ENCODE data around the gene PSIP1. TPM values are rescaled to one million over a fixed set of nuclear protein-coding genes. Genes with fewer than 3 reads are reported as not detected.
"Not testable (repeated sequence)": the region's sequence is repeated elsewhere in the genome, so short reads cannot be mapped to it uniquely, and the experiment has no call there.

Gene PSIP1
- total RNA-seq, 2 experiments from 2014 or later: 146 to 151 TPM

DNA sequence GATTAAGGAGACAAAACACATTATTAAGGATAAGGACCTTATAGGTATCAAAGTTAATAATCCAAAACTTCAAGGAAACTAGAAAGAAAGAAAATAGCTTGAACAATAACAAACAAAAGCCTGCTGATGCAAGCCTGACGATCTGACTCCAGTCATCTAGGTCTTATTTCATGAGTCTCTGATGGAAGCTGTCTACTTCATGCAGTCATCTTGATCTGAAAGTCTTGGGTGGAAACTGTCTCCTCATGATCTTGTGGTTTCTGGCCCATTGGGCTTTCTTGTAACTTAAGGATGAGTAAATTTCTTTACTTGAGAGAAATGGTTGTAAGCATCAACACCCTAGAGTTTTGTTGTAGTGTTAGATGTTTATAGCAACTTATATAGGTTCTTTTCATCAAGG lies 20.6 kb upstream of the PSIP1 start:
- CTCF ChIA-PET (ENCODE audit: unreplicated experiment): no interaction called here
- no TSS peak for BruUV-seq (replicated peaks)

DNA sequence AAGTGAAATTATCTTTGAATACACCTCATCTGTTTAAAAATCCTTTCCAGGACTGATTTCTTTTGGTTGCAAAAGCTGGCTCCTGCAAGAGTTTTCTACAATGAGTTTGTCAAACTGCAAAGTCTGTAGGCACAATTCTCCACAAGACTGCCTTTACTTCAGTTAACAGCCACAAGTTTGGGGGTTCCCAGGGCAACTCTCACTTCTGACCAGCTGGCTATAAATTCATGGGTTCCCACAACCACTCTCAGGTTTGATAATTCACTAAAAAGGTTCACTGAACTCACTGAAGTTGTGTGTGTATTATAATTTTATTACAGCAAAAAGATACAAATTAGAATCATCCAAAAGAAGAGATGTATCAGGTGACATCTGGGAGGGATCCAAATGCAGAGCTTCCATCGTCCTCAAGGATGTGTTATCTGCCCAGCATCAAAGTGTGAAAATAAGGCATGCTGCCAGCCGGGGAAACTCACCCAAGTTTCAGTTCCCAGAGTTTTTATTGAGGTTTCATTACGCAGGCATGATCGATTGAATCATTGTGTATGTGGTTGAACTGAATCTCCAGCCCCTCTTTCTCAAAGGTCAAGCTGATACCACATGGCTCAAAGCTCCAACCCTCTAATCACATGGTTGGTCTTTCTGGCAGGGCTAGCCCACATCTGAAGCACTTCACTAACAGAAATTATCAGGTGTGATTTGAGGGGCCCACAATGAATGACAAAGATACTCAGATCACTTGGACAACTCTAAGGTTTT lies 19.0 kb upstream of the PSIP1 start:
- no peak overlapping the region for H2AFZ ChIP-seq (ENCODE audit: low read length)
- H3K4me3 ChIP-seq (ENCODE audit: low read depth, low read length, poor library complexity, severe bottlenecking): no peak overlapping the region
- no peak overlapping the region for H3K4me2 ChIP-seq (ENCODE audit: low read length)
- H3K9me2 ChIP-seq (ENCODE audit: insufficient read depth, low read length): no peaks in the 10 kb centered on the region
- BruUV-seq (replicated peaks): no TSS peak
- H3K79me2 ChIP-seq (ENCODE audit: insufficient read depth, low read depth, low read length): no peaks in the 10 kb centered on the region
- TF ChIP-seq, protein P1, sequence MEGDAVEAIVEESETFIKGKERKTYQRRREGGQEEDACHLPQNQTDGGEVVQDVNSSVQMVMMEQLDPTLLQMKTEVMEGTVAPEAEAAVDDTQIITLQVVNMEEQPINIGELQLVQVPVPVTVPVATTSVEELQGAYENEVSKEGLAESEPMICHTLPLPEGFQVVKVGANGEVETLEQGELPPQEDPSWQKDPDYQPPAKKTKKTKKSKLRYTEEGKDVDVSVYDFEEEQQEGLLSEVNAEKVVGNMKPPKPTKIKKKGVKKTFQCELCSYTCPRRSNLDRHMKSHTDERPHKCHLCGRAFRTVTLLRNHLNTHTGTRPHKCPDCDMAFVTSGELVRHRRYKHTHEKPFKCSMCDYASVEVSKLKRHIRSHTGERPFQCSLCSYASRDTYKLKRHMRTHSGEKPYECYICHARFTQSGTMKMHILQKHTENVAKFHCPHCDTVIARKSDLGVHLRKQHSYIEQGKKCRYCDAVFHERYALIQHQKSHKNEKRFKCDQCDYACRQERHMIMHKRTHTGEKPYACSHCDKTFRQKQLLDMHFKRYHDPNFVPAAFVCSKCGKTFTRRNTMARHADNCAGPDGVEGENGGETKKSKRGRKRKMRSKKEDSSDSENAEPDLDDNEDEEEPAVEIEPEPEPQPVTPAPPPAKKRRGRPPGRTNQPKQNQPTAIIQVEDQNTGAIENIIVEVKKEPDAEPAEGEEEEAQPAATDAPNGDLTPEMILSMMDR (conservative IDR thresholded peaks at IDR 0.05; ENCODE audit: low read length): no peak
- TF ChIP-seq EZH2phosphoT487 (IDR thresholded peaks at IDR 0.05; ENCODE audit: borderline replicate concordance, low read depth, low read length): no peak
- H3K27ac ChIP-seq (ENCODE audit: low read depth, low read length, poor library complexity, severe bottlenecking): no peak overlapping the region
- H3K36me3 ChIP-seq (ENCODE audit: insufficient read depth, low read length): no peaks in the 10 kb centered on the region
- intact Hi-C loops (cut with micrococcal nuclease; ENCODE audit: unreplicated experiment): no loop called here
- POLR2A ChIA-PET: interaction anchor here (1.0 kb wide), 1 partner anchor 24 kb away, joined by 3 read pairs; no protein-coding TSS in a partner anchor
- CTCF ChIA-PET (ENCODE audit: unreplicated experiment): no interaction called here
- H4K20me1 ChIP-seq (ENCODE audit: insufficient read depth, low read length): no peaks in the 10 kb centered on the region
- no peaks in the 10 kb centered on the region for H3K4me1 ChIP-seq (ENCODE audit: insufficient read depth, low read length, poor library complexity, severe bottlenecking)
- H3K9me3 ChIP-seq (ENCODE audit: low read length): no peaks in the 10 kb centered on the region
- DNase-seq (ENCODE audit: low spot score): no peak

More for the DNA sequence above, 20.6 kb upstream of the PSIP1 start:
- Histone ChIP-seq H3K4me1 (ENCODE audit: insufficient read depth, low read length, poor library complexity, severe bottlenecking) (no peaks in the 10 kb centered on the region), H3K4me2 (ENCODE audit: low read length) (no peak overlapping the region), H3K79me2 (ENCODE audit: insufficient read depth, low read depth, low read length) (no peaks in the 10 kb centered on the region), H3K36me3 (ENCODE audit: insufficient read depth, low read length) (no peaks in the 10 kb centered on the region), H4K20me1 (ENCODE audit: insufficient read depth, low read length) (no peaks in the 10 kb centered on the region), H3K4me3 (ENCODE audit: low read depth, low read length, poor library complexity, severe bottlenecking) (no peak overlapping the region), H2AFZ (ENCODE audit: low read length) (peak overlapping the region; percentile 57; the same call in 1 of the 2 replicates), H3K27ac (ENCODE audit: low read depth, low read length, poor library complexity, severe bottlenecking) (no peak overlapping the region), H3K9me3 (ENCODE audit: low read length) (no peaks in the 10 kb centered on the region), H3K9me2 (ENCODE audit: insufficient read depth, low read length) (no peaks in the 10 kb centered on the region)
- POLR2A ChIA-PET: no interaction called here
- TF ChIP-seq EZH2phosphoT487 (IDR thresholded peaks at IDR 0.05; ENCODE audit: borderline replicate concordance, low read depth, low read length): no peak
- TF ChIP-seq, protein P1 (conservative IDR thresholded peaks at IDR 0.05; ENCODE audit: low read length): no peak
- intact Hi-C loops (cut with micrococcal nuclease; ENCODE audit: unreplicated experiment): no loop called here
- DNase-seq (ENCODE audit: low spot score): no peak

DNA sequence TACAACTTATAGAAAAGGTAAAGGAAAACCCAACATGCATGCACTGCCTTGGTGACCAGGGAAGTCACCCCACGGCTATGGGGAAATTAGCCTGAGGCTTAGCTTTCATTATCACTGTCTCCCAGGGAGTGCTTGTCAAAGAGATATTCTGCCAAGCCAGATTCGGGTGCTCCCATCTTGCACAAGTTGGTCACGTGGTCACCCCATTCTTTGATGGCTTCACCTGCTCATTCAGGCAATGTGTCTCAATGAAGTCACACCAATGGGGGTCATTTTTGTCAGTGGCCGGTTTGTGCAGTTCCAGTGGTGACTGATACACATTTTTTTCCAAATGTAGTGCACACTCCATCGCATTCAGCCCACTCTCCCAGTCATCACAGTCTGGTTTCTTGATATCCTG lies 16.3 kb upstream of the PSIP1 start:
- H2AFZ ChIP-seq (ENCODE audit: low read length); intact Hi-C loops (cut with micrococcal nuclease; ENCODE audit: unreplicated experiment); H3K4me2 ChIP-seq (ENCODE audit: low read length); H4K20me1 ChIP-seq (ENCODE audit: insufficient read depth, low read length); DNase-seq (ENCODE audit: low spot score); BruUV-seq (replicated peaks); H3K4me1 ChIP-seq (ENCODE audit: insufficient read depth, low read length, poor library complexity, severe bottlenecking); H3K9me2 ChIP-seq (ENCODE audit: insufficient read depth, low read length); CTCF ChIA-PET (ENCODE audit: unreplicated experiment); POLR2A ChIA-PET; H3K36me3 ChIP-seq (ENCODE audit: insufficient read depth, low read length); H3K9me3 ChIP-seq (ENCODE audit: low read length); H3K27ac ChIP-seq (ENCODE audit: low read depth, low read length, poor library complexity, severe bottlenecking); H3K79me2 ChIP-seq (ENCODE audit: insufficient read depth, low read depth, low read length); H3K4me3 ChIP-seq (ENCODE audit: low read depth, low read length, poor library complexity, severe bottlenecking): not testable (repeated sequence)
